ENCODE results near the gene LDLRAD4.

DNA sequence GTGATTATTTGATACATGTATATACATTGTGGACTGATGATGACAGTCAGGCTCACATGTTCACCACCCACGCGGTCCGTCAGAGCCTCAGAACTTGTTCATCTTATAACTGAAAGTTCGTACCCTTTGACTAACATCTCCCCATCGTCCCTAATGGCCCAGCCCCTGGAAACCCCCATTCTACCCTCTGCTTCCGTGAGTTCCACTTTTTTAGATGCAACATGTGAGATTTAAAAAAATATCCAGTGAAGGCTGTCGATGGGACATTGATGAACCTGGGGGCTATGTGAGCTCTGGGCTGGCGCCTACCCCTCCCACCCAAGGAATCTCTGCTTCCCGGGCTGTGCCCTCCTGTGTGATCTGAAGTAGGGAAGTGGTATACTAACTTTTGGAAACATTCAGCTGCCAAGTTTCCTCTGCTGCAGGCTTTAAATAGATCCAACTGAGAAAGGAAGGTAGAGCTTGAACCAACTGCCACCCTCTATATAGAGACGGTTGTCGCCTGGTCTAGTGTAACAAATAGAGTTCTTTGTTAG, 344.0 kb downstream of the LDLRAD4 start:
- TF ChIP-seq POLR2A (IDR thresholded peaks at IDR 0.05), result no peak
- TF ChIP-seq, protein P1, sequence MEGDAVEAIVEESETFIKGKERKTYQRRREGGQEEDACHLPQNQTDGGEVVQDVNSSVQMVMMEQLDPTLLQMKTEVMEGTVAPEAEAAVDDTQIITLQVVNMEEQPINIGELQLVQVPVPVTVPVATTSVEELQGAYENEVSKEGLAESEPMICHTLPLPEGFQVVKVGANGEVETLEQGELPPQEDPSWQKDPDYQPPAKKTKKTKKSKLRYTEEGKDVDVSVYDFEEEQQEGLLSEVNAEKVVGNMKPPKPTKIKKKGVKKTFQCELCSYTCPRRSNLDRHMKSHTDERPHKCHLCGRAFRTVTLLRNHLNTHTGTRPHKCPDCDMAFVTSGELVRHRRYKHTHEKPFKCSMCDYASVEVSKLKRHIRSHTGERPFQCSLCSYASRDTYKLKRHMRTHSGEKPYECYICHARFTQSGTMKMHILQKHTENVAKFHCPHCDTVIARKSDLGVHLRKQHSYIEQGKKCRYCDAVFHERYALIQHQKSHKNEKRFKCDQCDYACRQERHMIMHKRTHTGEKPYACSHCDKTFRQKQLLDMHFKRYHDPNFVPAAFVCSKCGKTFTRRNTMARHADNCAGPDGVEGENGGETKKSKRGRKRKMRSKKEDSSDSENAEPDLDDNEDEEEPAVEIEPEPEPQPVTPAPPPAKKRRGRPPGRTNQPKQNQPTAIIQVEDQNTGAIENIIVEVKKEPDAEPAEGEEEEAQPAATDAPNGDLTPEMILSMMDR (IDR thresholded peaks at IDR 0.05), result no peak

Measured in stomach (tissue), 4 donors.